Endodermal cell (in vitro differentiated cells): ENCODE measurements around the gene BBS12. TPM values are rescaled to one million over a fixed set of nuclear protein-coding genes. Genes with fewer than 3 reads are reported as not detected.

ENCODE experiments used
- DNase-seq: peaks from one replicate; pipeline ENCODE4 v3.0.0-alpha.2; 2017
- H3K27ac ChIP-seq: 2 replicates; pipeline ENCODE4 v1.5.1; 2013; ENCODE audit warnings: mild to moderate bottlenecking, low read depth, low read length, moderate library complexity
- H3K27me3 ChIP-seq: 2 replicates; pipeline ENCODE4 v1.6.1; 2013; ENCODE audit warnings: mild to moderate bottlenecking, low read length, moderate library complexity; ENCODE audit not compliant: insufficient read depth, control insufficient read depth, poor library complexity, severe bottlenecking
- H3K36me3 ChIP-seq: 2 replicates; pipeline ENCODE4 v1.7.0; 2013; ENCODE audit warnings: mild to moderate bottlenecking, low read length, moderate library complexity; ENCODE audit not compliant: control insufficient read depth, insufficient read depth
- H3K4me1 ChIP-seq: one replicate; pipeline ENCODE4 v1.7.0; 2013; ENCODE audit warnings: low read length; ENCODE audit not compliant: control insufficient read depth, insufficient read depth
- H3K4me3 ChIP-seq: 2 replicates; pipeline ENCODE4 v1.5.1; 2013; ENCODE audit warnings: mild to moderate bottlenecking, low read length, moderate library complexity
- H3K9ac ChIP-seq: 2 replicates; pipeline ENCODE4 v1.6.1; 2013; ENCODE audit warnings: mild to moderate bottlenecking, low read length, moderate library complexity; ENCODE audit not compliant: poor library complexity, severe bottlenecking; ENCODE audit errors: extremely low read depth
- H3K9me3 ChIP-seq: 2 replicates; pipeline ENCODE4 v1.6.1; 2013; ENCODE audit warnings: mild to moderate bottlenecking, low read length, moderate library complexity; ENCODE audit not compliant: control insufficient read depth
- H3K27ac Mint-ChIP-seq: 2 replicates; pipeline ENCODE4 v1.8.0; 2020; ENCODE audit warnings: mixed read lengths
- H3K27me3 Mint-ChIP-seq: 2 replicates; pipeline ENCODE4 v1.8.0; 2021; ENCODE audit warnings: mild to moderate bottlenecking, mixed read lengths; ENCODE audit not compliant: insufficient read depth
- H3K36me3 Mint-ChIP-seq: 2 replicates; pipeline ENCODE4 v1.8.0; 2020; ENCODE audit warnings: low read depth, mixed read lengths
- H3K4me1 Mint-ChIP-seq: 2 replicates; pipeline ENCODE4 v1.8.0; 2020; ENCODE audit warnings: mixed read lengths
- H3K4me3 Mint-ChIP-seq: 2 replicates; pipeline ENCODE4 v1.8.0; 2020; ENCODE audit warnings: mild to moderate bottlenecking, moderate library complexity, mixed read lengths
- H3K9me3 Mint-ChIP-seq: 2 replicates; pipeline ENCODE4 v1.8.0; 2020; ENCODE audit warnings: mild to moderate bottlenecking, mixed read lengths
- WGBS, 2 experiments: methylation state at CpG; one replicate each; pipeline versions ENCODE4 v1.1.5 to v1.1.7; 2013; ENCODE audit warnings: missing lambda C conversion rate in 2 of 2, mixed read lengths in 1 of 2; ENCODE audit not compliant: insufficient coverage in 1 of 2, insufficient read length in 1 of 2; 5-methylcytosine and 5-hydroxymethylcytosine counted together
- long read RNA-seq, 4 experiments: library from polyadenylated mRNA in 2 of 4; library from RNA in 1 of 4; library from capped mRNA in 1 of 4; stranded (forward) in 3 of 4; unstranded in 1 of 4; transcript quantifications; one replicate each; pipeline ENCODE4 v2.0.0, GENCODE V29; 2020 to 2021; ENCODE audit warnings: inconsistent platforms in 1 of 4
- polyA plus RNA-seq, 2 experiments: library from polyadenylated mRNA; stranded (reverse); fragments of 50-300 nt; gene quantifications; one replicate each; pipeline ENCODE4 v1.2.3, GENCODE V29; 2013
- total RNA-seq, 2 donors: library from RNA; stranded (reverse); fragmentation: NEBNext Ultra II Directional in 1 of 2; extraction: Animal tissue kit (Norgen Biotek cat#: 25700) in 1 of 2; gene quantifications; 2 replicates in 1 of 2; 3 replicates in 1 of 2; pipeline ENCODE4 v1.2.1, GENCODE V29; 2021
- TF ChIP-seq, protein P1 (sequence below): fragments of 200-600 bp; sonication (generic); conservative IDR thresholded peaks from 2 replicates; pipeline ENCODE4 v1.5.0; 2021; ENCODE audit warnings: antibody characterized with exemption, mild to moderate bottlenecking

The BBS12 gene
- 1 to 10 TPM; 4.1 to 4.2 TPM for total RNA-seq
- 6.2 TPM for polyA plus RNA-seq (2013, experiment 1 of 2)
- polyA plus RNA-seq (2013, experiment 2 of 2) = 5.4 TPM
- long read RNA-seq, experiment 1, partial matches to known transcripts = 0 of 2 reads
- long read RNA-seq, experiment 1, other reads (novel, unspliced or antisense) = 2 of 2 reads
- long read RNA-seq, experiment 2, transcript BBS12-201 (2 exons, 3,244 nt) = major isoform, 14 of 14 reads
- long read RNA-seq, experiment 2, partial matches to known transcripts = 0 of 14 reads
- long read RNA-seq, experiment 2, other reads (novel, unspliced or antisense) = 0 of 14 reads
- long read RNA-seq, experiment 3, transcript BBS12-201 (2 exons, 3,244 nt) = major isoform, 55 of 56 reads
- long read RNA-seq, experiment 3, partial matches to known transcripts = 0 of 56 reads
- long read RNA-seq, experiment 3, other reads (novel, unspliced or antisense) = 1 of 56 reads
- long read RNA-seq, experiment 4, transcript BBS12-201 (2 exons, 3,244 nt) = major isoform, 18 of 20 reads
- long read RNA-seq, experiment 4, partial matches to known transcripts = 0 of 20 reads
- long read RNA-seq, experiment 4, other reads (novel, unspliced or antisense) = 2 of 20 reads

GRCh38 chr4:122732329-122733026 lies at the start of gene BBS12:
Gene BBS12 (plus strand): TSS chr4:122732704. CDS start chr4:122741893, 9,189 bp downstream.
- Mint-ChIP-seq H3K27ac (peak within 1 kb of the TSS; percentile 94), H3K4me3 (peak within 1 kb of the TSS; percentile 84), H3K27me3 (no peaks in the 10 kb centered on the region), H3K4me1 (peaks cover 3% of the 10 kb centered on the region), H3K9me3 (peaks cover 4% of the 10 kb centered on the region), H3K36me3 (peaks cover 4% of the 10 kb centered on the region)
- peak; percentile 100 for DNase-seq
- Histone ChIP-seq H3K27me3 (no peaks in the 10 kb centered on the region), H3K36me3 (no peaks in the 10 kb centered on the region), H3K4me1 (no peaks in the 10 kb centered on the region), H3K4me3 (peak within 1 kb of the TSS; percentile 88), H3K9me3 (peaks cover 2% of the 10 kb centered on the region), H3K27ac (peak within 1 kb of the TSS; percentile 65), H3K9ac (peak within 1 kb of the TSS; percentile 58)
- WGBS, 2 experiments = 1% methylated on average over 37 of the region's 37 CpGs; no CpG with 5 or more reads in 1 of the 2 experiments
- TF ChIP-seq, protein P1, sequence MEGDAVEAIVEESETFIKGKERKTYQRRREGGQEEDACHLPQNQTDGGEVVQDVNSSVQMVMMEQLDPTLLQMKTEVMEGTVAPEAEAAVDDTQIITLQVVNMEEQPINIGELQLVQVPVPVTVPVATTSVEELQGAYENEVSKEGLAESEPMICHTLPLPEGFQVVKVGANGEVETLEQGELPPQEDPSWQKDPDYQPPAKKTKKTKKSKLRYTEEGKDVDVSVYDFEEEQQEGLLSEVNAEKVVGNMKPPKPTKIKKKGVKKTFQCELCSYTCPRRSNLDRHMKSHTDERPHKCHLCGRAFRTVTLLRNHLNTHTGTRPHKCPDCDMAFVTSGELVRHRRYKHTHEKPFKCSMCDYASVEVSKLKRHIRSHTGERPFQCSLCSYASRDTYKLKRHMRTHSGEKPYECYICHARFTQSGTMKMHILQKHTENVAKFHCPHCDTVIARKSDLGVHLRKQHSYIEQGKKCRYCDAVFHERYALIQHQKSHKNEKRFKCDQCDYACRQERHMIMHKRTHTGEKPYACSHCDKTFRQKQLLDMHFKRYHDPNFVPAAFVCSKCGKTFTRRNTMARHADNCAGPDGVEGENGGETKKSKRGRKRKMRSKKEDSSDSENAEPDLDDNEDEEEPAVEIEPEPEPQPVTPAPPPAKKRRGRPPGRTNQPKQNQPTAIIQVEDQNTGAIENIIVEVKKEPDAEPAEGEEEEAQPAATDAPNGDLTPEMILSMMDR = peak; percentile 47

- H3K4me1 Mint-ChIP-seq = no peaks in the 10 kb centered on the region
- H3K4me1 ChIP-seq = peaks cover 2% of the 10 kb centered on the region
These were observed 45.8 kb upstream of the BBS12 start for GRCh38 chr4:122686691-122687090.

DNA sequence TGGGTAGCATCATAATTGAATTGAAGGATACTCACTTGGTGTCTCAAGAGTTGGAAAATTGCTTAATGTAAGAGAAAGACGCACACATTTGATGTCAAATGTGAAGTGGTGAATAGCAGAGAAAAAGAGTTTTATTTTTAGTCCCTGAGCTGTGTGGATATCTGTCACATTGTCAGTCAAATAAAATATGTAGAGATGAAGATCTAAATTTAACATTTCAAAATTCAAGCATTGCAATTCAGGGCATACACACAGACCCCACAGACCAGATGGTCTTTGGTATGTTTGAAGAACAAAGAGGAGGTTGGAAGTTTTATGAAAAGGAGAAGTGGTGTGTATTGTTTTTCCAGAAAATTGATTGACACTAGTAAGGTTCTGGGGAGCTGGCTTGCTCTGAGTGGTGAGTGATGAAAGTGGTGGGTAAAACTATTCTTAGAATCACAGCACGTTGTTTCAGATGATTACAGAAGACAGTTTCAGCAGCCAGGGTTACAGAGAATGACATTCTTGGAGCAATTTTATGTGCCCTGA lies 44.9 kb upstream of the BBS12 start:
- Mint-ChIP-seq H3K27me3 (no peaks in the 10 kb centered on the region), H3K4me1 (peaks cover 3% of the 10 kb centered on the region), H3K4me3 (no peak overlapping the region), H3K36me3 (no peaks in the 10 kb centered on the region), H3K9me3 (peaks cover 11% of the 10 kb centered on the region), H3K27ac (no peak overlapping the region)
- Histone ChIP-seq H3K9ac (no peak overlapping the region), H3K27me3 (no peaks in the 10 kb centered on the region), H3K27ac (peak overlapping the region; percentile 73), H3K4me1 (peaks cover 7% of the 10 kb centered on the region), H3K36me3 (no peaks in the 10 kb centered on the region), H3K4me3 (no peak overlapping the region), H3K9me3 (no peaks in the 10 kb centered on the region)
- 80 to 90% methylated on average over 2 of the region's 2 CpGs for whole genome bisulfite sequencing, 2 experiments
- no peak for DNase-seq
- TF ChIP-seq, protein P1 = no peak

More at GRCh38 chr4:122686691-122687090, 45.8 kb upstream of the BBS12 start:
- TF ChIP-seq, protein P1 = no peak
- H3K9me3 Mint-ChIP-seq = peaks cover 20% of the 10 kb centered on the region
- DNase-seq = no peak
- no peak overlapping the region for H3K27ac Mint-ChIP-seq
- no peaks in the 10 kb centered on the region for H3K27me3 Mint-ChIP-seq
- no peak overlapping the region for H3K4me3 ChIP-seq
- peaks cover 5% of the 10 kb centered on the region for H3K9me3 ChIP-seq
- H3K36me3 Mint-ChIP-seq = no peaks in the 10 kb centered on the region
- H3K9ac ChIP-seq = no peak overlapping the region
- H3K36me3 ChIP-seq = no peaks in the 10 kb centered on the region
- 95% methylated on average over 2 of the region's 2 CpGs; no CpG with 5 or more reads in 1 of the 2 experiments for WGBS, 2 experiments
- H3K27me3 ChIP-seq = no peaks in the 10 kb centered on the region
- no peak overlapping the region for H3K27ac ChIP-seq
- H3K4me3 Mint-ChIP-seq = no peak overlapping the region
